AG09319 (cell line): ENCODE data around the gene ALDH5A1.
"Not testable (repeated sequence)": the region's sequence is repeated elsewhere in the genome, so short reads cannot be mapped to it uniquely, and the experiment has no call there.

Source experiments
- DNase-seq: peaks from one replicate; pipeline ENCODE4 v3.0.0-alpha.2; 2010; ENCODE audit warnings: low read depth; ENCODE audit errors: extremely low read depth
- TF ChIP-seq, protein P1 (sequence below): IDR thresholded peaks from 2 replicates; pipeline ENCODE4 v1.5.1; 2011; ENCODE audit warnings: low read depth, mild to moderate bottlenecking, inconsistent platforms, low read length, moderate library complexity

The ALDH5A1 gene

DNA sequence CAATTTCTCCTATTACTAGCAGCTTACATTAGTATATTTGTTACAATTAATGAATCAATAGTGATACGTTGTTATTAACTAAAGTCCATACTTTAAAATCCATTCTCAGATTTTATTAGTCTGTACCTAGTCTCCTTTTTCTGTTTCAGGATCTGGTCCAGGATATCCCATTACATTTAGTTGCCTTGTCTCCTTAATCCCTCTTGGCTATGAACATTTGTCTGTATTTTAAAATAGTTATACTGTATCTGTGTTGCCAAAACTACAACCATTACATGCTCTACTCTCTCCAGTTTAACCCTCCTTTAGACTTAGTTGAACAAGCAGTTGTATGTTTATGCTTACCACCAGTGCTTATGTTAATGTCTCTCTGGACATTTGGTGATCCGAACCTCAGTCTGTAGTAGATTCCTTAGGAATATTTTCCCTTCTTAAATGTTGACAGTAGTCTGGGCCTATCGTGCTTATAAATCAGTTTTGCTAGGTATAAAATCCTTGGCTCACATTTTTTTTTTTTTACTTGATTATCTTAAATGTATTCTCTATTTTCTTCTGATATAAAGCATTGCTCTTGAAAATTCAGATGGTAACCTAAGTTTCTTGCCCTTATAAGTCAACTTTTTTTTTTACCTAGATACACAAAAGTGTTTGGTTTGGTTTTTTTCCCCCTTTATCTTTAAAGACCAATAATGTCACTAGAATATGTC, 12.2 kb downstream of the ALDH5A1 start:
- DNase-seq: no peak
- TF ChIP-seq, protein P1, sequence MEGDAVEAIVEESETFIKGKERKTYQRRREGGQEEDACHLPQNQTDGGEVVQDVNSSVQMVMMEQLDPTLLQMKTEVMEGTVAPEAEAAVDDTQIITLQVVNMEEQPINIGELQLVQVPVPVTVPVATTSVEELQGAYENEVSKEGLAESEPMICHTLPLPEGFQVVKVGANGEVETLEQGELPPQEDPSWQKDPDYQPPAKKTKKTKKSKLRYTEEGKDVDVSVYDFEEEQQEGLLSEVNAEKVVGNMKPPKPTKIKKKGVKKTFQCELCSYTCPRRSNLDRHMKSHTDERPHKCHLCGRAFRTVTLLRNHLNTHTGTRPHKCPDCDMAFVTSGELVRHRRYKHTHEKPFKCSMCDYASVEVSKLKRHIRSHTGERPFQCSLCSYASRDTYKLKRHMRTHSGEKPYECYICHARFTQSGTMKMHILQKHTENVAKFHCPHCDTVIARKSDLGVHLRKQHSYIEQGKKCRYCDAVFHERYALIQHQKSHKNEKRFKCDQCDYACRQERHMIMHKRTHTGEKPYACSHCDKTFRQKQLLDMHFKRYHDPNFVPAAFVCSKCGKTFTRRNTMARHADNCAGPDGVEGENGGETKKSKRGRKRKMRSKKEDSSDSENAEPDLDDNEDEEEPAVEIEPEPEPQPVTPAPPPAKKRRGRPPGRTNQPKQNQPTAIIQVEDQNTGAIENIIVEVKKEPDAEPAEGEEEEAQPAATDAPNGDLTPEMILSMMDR: no peak

DNA sequence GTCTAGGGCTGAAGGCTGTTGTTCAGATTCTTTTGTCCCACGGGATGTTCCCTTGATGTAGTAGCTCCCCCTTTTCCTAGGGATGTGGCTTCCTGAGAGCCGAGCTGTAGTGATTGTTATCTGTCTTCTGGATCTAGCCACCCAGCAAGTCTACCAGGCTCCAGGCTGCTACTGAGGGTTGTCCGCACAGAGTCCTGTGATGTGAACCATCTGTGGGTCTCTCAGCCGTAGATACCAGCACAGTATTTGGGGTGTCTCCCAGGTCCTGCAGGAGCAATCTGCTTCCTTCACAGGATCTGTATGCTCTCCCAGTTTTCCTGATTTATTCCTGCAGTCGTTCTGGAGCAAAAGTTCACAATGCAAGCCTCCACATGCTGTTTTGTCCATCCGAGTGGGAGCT, 17.2 kb downstream of the ALDH5A1 start:
- not testable (repeated sequence) for DNase-seq

DNA sequence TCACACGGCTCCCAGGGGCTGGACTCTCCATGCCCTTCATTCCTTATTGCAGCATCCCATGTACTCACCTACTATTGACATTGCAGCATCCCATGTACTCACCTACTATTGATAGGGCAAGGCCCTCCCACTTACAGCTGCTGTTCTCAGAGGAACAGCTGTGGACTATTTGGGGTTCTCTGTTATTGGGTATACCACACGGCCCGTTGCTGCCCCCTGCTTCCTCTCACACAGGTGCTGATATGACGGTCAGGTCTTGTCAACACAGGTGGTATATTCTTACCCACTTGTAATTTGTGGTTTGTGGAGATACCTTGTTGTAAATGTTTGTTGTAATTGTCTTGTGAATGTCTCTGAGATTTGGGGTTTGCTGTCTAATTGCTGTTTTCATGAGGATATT, 18.8 kb downstream of the ALDH5A1 start:
- no peak for DNase-seq
- TF ChIP-seq, protein P1: no peak

DNA sequence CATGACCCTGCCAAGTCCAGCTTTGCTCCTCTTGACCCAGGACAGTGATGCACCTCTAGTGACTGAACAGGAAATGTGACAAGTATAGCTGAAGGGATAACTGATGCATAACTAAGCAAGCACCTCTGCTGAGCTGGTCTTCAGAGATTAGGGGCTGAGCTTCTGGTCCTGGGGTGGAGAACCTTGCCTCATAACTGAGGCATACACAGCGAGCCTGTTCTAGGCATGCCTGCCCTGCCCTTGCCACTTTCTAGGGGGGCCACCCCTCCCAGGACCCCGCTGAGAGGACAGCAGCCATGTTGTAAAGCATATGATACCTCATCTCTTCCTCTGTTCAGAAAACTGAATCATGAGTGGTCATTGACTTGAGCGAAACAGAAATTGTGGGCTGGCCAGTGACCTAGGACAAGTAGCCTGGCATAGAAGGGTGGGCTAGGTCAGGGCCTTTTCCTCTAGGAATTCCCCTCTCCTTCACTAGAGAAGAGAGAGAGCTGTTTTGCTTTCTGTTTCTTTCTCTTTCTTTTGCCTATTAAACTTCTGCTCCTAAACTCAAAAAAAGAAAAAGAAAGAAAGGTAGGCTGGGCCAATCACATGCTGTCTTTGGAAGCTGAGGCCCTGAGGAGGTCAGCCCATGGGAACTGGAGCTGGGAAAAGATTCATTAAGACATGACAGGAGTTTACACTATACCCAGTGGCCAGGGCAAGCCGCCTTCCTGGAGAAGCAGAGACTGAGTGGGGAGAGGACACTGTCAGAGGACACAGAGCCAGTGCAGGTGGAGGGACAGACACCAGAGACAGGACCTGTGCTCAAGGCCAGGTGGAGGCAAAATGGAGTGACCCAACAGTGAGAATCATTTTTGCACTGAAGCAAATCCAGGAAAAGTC, 23.1 kb downstream of the ALDH5A1 start:
- TF ChIP-seq, protein P1: no peak
- no peak for DNase-seq

DNA sequence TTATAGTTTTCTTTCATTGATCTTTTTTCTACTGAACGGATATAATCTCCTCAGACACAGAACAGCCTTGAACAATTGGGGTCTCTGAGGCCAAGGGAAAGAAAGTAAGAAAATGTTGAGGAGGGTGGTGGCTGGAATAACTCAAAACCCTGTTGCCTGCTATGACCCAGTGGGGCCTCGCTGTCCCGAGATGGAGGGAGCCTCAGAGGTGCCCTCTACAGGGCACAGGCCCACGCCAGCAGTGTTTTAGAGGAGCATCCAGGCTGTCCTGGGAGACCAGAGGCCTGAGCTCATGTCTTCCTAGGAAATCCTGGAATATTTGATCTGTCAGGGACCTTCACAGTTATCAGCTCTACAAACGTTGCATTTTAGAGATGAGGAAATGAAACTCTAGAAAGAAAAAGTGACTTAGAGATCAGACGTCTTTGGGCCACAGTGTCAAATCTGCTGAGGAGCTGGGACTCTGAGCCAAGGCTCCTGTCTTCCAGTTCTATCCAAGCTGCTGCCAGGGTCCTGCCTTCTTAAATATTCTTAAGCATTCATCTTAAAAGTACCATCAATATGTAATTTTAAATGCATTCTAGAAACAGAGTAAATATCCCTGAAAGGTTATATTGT, 26.3 kb downstream of the ALDH5A1 start:
- no peak for DNase-seq
- TF ChIP-seq, protein P1: peak; percentile 75

DNA sequence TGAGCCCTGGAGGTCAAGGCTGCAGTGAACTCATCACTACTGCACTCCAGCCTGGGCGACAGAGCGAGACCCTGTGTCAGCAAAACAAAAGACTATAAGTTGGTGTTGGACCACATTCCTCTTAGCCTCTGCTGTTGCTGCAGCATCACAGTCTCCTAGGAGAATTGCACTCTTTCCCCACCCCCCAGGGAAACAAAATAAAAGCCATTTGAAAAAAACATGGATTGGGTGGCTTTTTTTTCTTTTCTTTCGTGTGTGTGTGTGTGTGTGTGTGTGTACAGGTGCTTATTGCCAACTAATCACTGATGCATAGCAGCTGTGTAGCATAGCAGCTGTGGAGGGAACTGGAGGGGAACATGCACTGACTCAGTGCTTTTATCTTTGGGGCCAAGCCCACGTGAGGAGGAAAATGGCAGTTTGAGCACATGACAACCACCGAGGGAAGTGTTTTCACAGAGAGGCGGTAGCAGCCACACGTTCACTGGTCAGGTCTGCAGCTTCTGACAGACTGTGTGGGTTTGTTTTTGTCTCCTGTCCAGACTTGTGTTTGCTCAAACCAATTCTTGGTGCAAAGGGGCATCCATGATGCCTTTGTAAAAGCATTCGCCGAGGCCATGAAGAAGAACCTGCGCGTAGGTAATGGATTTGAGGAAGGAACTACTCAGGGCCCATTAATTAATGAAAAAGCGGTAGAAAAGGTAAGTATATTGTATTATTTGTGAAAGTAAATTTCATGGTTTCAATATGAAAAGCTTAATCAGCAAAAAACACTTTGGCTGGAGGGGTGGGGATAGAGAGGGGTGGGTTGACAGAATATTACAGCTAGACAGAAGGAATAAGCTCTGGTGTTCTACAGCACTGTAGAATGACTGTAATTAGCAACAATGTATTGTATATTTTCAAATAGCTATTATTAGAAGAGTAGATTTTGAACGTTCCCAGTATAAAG, 27.7 kb downstream of the ALDH5A1 start:
- TF ChIP-seq, protein P1: no peak
- DNase-seq: no peak

DNA sequence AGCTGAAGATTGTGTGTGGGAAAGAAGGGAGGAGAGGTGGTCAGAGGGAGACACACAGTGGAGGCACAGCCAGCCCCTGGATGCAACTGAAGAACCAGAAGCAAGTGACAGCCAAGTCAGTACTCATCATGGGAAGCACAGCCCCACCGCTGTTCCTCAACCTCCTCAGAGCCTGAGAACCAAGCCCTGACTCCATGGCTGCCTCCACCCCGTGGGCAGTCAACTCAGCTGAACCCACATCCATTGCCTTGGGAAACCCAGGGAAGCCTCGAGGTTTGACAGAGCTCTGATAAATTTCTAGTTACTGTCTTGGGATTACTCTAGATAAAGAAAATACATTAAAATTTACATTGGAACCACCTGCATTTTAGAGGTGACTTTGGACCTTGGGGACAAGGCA, 29.6 kb downstream of the ALDH5A1 start:
- DNase-seq: no peak
- TF ChIP-seq, protein P1: no peak
